Muscle layer of duodenum (tissue), 2 donors: ENCODE measurements around the gene TCF3.

ENCODE experiments used
- H3K27ac ChIP-seq: one replicate; pipeline ENCODE4 v1.7.0; 2013; ENCODE audit warnings: mild to moderate bottlenecking, low read length
- H3K27me3 ChIP-seq: one replicate; pipeline ENCODE4 v1.7.0; 2013; ENCODE audit warnings: low read depth, mild to moderate bottlenecking, control low read depth, low read length
- H3K36me3 ChIP-seq, 2 donors: one replicate each; pipeline ENCODE4 v1.7.0; 2013; ENCODE audit warnings: low read length in 2 of 2, control low read depth in 1 of 2, mild to moderate bottlenecking in 1 of 2; ENCODE audit not compliant: insufficient read depth in 2 of 2, control insufficient read depth in 1 of 2
- H3K4me1 ChIP-seq, 2 donors: one replicate each; pipeline ENCODE4 v1.7.0; 2013; ENCODE audit warnings: low read length in 2 of 2, mild to moderate bottlenecking in 2 of 2, control low read depth in 1 of 2, moderate library complexity in 1 of 2; ENCODE audit not compliant: insufficient read depth in 2 of 2, control insufficient read depth in 1 of 2
- H3K4me3 ChIP-seq, 2 donors: one replicate each; pipeline ENCODE4 v1.7.0; 2013; ENCODE audit warnings: low read length in 2 of 2, low read depth in 1 of 2, mild to moderate bottlenecking in 1 of 2
- H3K9me3 ChIP-seq, 2 donors: one replicate each; pipeline ENCODE4 v1.7.0; 2013; ENCODE audit warnings: low read length in 2 of 2, control low read depth in 1 of 2, mild to moderate bottlenecking in 1 of 2; ENCODE audit not compliant: control insufficient read depth in 1 of 2
- donor health status: healthy.

Gene TCF3

GRCh38 chr19:1599460-1599846 lies 53.0 kb downstream of the TCF3 start:
- Histone ChIP-seq H3K9me3 (no peaks in the 10 kb centered on the region), H3K27ac (no peak overlapping the region), H3K27me3 (no peaks in the 10 kb centered on the region), H3K4me1 (peaks cover 0 to 15% of the 10 kb centered on the region in 2 donors), H3K36me3 (peaks cover 12 to 30% of the 10 kb centered on the region in 2 donors), H3K4me3 (no peak overlapping the region)

GRCh38 chr19:1598777-1599459 lies 53.5 kb downstream of the TCF3 start:
- H3K27ac ChIP-seq, result no peak overlapping the region
- H3K27me3 ChIP-seq, result no peaks in the 10 kb centered on the region
- H3K9me3 ChIP-seq, result no peaks in the 10 kb centered on the region
- H3K4me3 ChIP-seq, result no peak overlapping the region
- peaks cover 0 to 10% of the 10 kb centered on the region in 2 donors for H3K4me1 ChIP-seq
- H3K36me3 ChIP-seq, result peaks cover 12 to 30% of the 10 kb centered on the region in 2 donors

- H3K4me1 ChIP-seq, result peaks cover 5 to 17% of the 10 kb centered on the region in 2 donors
Observed at GRCh38 chr19:1593501-1593772, 59.0 kb downstream of the TCF3 start.

GRCh38 chr19:1592755-1593500 lies 59.5 kb downstream of the TCF3 start, which contains the start of gene MBD3:
TSS of gene MBD3 (minus strand) at chr19:1592865. CDS start at chr19:1592631, 234 bp downstream.
- H3K9me3 ChIP-seq, result no peaks in the 10 kb centered on the region
- H3K27me3 ChIP-seq, result no peaks in the 10 kb centered on the region
- H3K4me1 ChIP-seq, result peaks cover 5 to 17% of the 10 kb centered on the region in 2 donors

More at GRCh38 chr19:1593501-1593772, 59.0 kb downstream of the TCF3 start:
- Histone ChIP-seq H3K9me3 (no peaks in the 10 kb centered on the region), H3K27me3 (no peaks in the 10 kb centered on the region), H3K4me3 (peak overlapping the region in 1 of 2 donors; percentile 72), H3K27ac (no peak overlapping the region), H3K36me3 (peaks cover 12 to 18% of the 10 kb centered on the region in 2 donors)

GRCh38 chr19:1592024-1592754 lies 60.2 kb downstream of the TCF3 start:
- H3K4me1 ChIP-seq, result peaks cover 5 to 17% of the 10 kb centered on the region in 2 donors
- H3K36me3 ChIP-seq, result peaks cover 3 to 6% of the 10 kb centered on the region in 2 donors
- peak overlapping the region; percentile 77 to 82 for H3K4me3 ChIP-seq
- H3K9me3 ChIP-seq, result no peaks in the 10 kb centered on the region
- peak overlapping the region; percentile 82 for H3K27ac ChIP-seq
- no peaks in the 10 kb centered on the region for H3K27me3 ChIP-seq

More at GRCh38 chr19:1592755-1593500, 59.5 kb downstream of the TCF3 start, which contains the start of gene MBD3:
- Histone ChIP-seq H3K36me3 (peaks cover 10 to 13% of the 10 kb centered on the region in 2 donors), H3K4me3 (peak within 1 kb of the TSS; percentile 77 to 82), H3K27ac (peak within 1 kb of the TSS; percentile 82)

- Histone ChIP-seq H3K36me3 (no peaks in the 10 kb centered on the region), H3K27me3 (no peaks in the 10 kb centered on the region)
Observed at GRCh38 chr19:1591421-1592023, 60.9 kb downstream of the TCF3 start.

GRCh38 chr19:1590641-1591397 lies 61.6 kb downstream of the TCF3 start:
- Histone ChIP-seq H3K4me3 (peak overlapping the region; percentile 77 to 82), H3K4me1 (peaks cover 5 to 17% of the 10 kb centered on the region in 2 donors), H3K27me3 (no peaks in the 10 kb centered on the region), H3K36me3 (no peaks in the 10 kb centered on the region), H3K9me3 (no peaks in the 10 kb centered on the region), H3K27ac (peak overlapping the region; percentile 82)

More at GRCh38 chr19:1591421-1592023, 60.9 kb downstream of the TCF3 start:
- Histone ChIP-seq H3K27ac (peak overlapping the region; percentile 82), H3K9me3 (no peaks in the 10 kb centered on the region), H3K4me1 (peaks cover 5 to 17% of the 10 kb centered on the region in 2 donors), H3K4me3 (peak overlapping the region; percentile 77 to 82)

- Histone ChIP-seq H3K27me3 (no peaks in the 10 kb centered on the region), H3K27ac (no peak overlapping the region), H3K4me1 (peaks cover 5 to 17% of the 10 kb centered on the region in 2 donors), H3K9me3 (no peaks in the 10 kb centered on the region), H3K36me3 (peaks cover 0 to 9% of the 10 kb centered on the region in 2 donors), H3K4me3 (no peak overlapping the region)
Observed at GRCh38 chr19:1587872-1588271, 64.5 kb downstream of the TCF3 start.

GRCh38 chr19:1585243-1585580 lies 67.2 kb downstream of the TCF3 start:
- peaks cover 12 to 34% of the 10 kb centered on the region in 2 donors for H3K36me3 ChIP-seq
- no peaks in the 10 kb centered on the region for H3K27me3 ChIP-seq
- no peak overlapping the region for H3K27ac ChIP-seq
- H3K4me3 ChIP-seq, result no peak overlapping the region
- no peaks in the 10 kb centered on the region for H3K9me3 ChIP-seq
- peaks cover 0 to 1% of the 10 kb centered on the region in 2 donors for H3K4me1 ChIP-seq

- no peaks in the 10 kb centered on the region for H3K9me3 ChIP-seq
- H3K36me3 ChIP-seq, result peaks cover 15 to 39% of the 10 kb centered on the region in 2 donors
- H3K4me1 ChIP-seq, result no peaks in the 10 kb centered on the region
- no peak overlapping the region for H3K27ac ChIP-seq
- H3K27me3 ChIP-seq, result no peaks in the 10 kb centered on the region
- no peak overlapping the region for H3K4me3 ChIP-seq
Observed at GRCh38 chr19:1584500-1585242, 67.7 kb downstream of the TCF3 start.
